Measurements from ENCODE around the gene SH2D3A. TPM values are rescaled to one million over a fixed set of nuclear protein-coding genes. Genes with fewer than 3 reads are reported as not detected.

The SH2D3A gene
- total RNA-seq, 1 experiment from 2014 or later: 2.2 TPM

GRCh38 chr19:6716610-6716970 is 50.6 kb downstream of the SH2D3A start:
- ATAC-seq (no peak), DNase-seq (ENCODE audit: low read depth, low spot score) (no peak)
- TF ChIP-seq POLR2AphosphoS5 (IDR thresholded peaks at IDR 0.05; ENCODE audit: low read depth, low read length): no peak
- TF ChIP-seq CTCF (IDR thresholded peaks at IDR 0.05): no peak
- TF ChIP-seq TCF7L2 (IDR thresholded peaks at IDR 0.05; ENCODE audit: low read depth, low read length): no peak
- no peak for TF ChIP-seq REST (IDR thresholded peaks at IDR 0.05; ENCODE audit: insufficient read depth in 1 of 2, low read depth in 2 of 2, low read length in 1 of 2)
- no peak for TF ChIP-seq SIN3A (IDR thresholded peaks at IDR 0.05; ENCODE audit: borderline replicate concordance, insufficient read depth, low read depth, low read length)
- Histone ChIP-seq H3K27ac (ENCODE audit: low read length) (no peak overlapping the region), H3K4me3 (ENCODE audit: low read depth in 2 of 2, low read length in 2 of 2) (no peak overlapping the region), H3K27me3 (ENCODE audit: control insufficient read depth, insufficient read depth, low read length) (no peaks in the 10 kb centered on the region), H3K36me3 (ENCODE audit: control insufficient read depth, insufficient read depth, low read length) (no peaks in the 10 kb centered on the region), H3K4me1 (ENCODE audit: control insufficient read depth, insufficient read depth, low read length) (no peaks in the 10 kb centered on the region), H3K9me3 (ENCODE audit: control insufficient read depth, insufficient read depth, low read depth, low read length) (no peaks in the 10 kb centered on the region)
- CTCF ChIA-PET: no interaction called here
- intact Hi-C loops (cut with micrococcal nuclease; ENCODE audit: unreplicated experiment) (no loop called here), in situ Hi-C loops (cut with HindIII; ENCODE audit: low pct_unique_long_range_greater_than_20kb, low sequenced_read_pairs) (no loop called here)
- no TSS peak for BruUV-seq (replicated peaks)
- POLR2A ChIA-PET: no interaction called here

- ATAC-seq (no peak), DNase-seq (ENCODE audit: low read depth, low spot score) (no peak)
- H3K4me1 ChIP-seq (ENCODE audit: control insufficient read depth, insufficient read depth, low read length): no peaks in the 10 kb centered on the region
- no peak overlapping the region for H3K4me3 ChIP-seq (ENCODE audit: low read depth in 2 of 2, low read length in 2 of 2)
- no TSS peak for BruUV-seq (replicated peaks)
- no peaks in the 10 kb centered on the region for H3K36me3 ChIP-seq (ENCODE audit: control insufficient read depth, insufficient read depth, low read length)
- no peaks in the 10 kb centered on the region for H3K9me3 ChIP-seq (ENCODE audit: control insufficient read depth, insufficient read depth, low read depth, low read length)
- in situ Hi-C loops (cut with HindIII; ENCODE audit: low pct_unique_long_range_greater_than_20kb, low sequenced_read_pairs) (no loop called here), intact Hi-C loops (cut with micrococcal nuclease; ENCODE audit: unreplicated experiment) (no loop called here)
- no peaks in the 10 kb centered on the region for H3K27me3 ChIP-seq (ENCODE audit: control insufficient read depth, insufficient read depth, low read length)
- ChIA-PET CTCF (no interaction called here), POLR2A (no interaction called here)
- no peak overlapping the region for H3K27ac ChIP-seq (ENCODE audit: low read length)
- TF ChIP-seq TCF7L2 (IDR thresholded peaks at IDR 0.05; ENCODE audit: low read depth, low read length): no peak
- no peak for TF ChIP-seq POLR2AphosphoS5 (IDR thresholded peaks at IDR 0.05; ENCODE audit: low read depth, low read length)
- TF ChIP-seq CTCF (IDR thresholded peaks at IDR 0.05): no peak
- no peak for TF ChIP-seq SIN3A (IDR thresholded peaks at IDR 0.05; ENCODE audit: borderline replicate concordance, insufficient read depth, low read depth, low read length)
- no peak for TF ChIP-seq REST (IDR thresholded peaks at IDR 0.05; ENCODE audit: insufficient read depth in 1 of 2, low read depth in 2 of 2, low read length in 1 of 2)
Observed at GRCh38 chr19:6714749-6715555, 52.3 kb downstream of the SH2D3A start.
